ENCODE results near the gene USP1. TPM values are rescaled to one million over a fixed set of nuclear protein-coding genes. Genes with fewer than 3 reads are reported as not detected.

USP1 gene
- total and polyA plus RNA-seq, 2 donors (not counting 3 experiments of a cell fraction or from before 2014, with no cell fraction given) = 7.0 to 38.4 TPM

- no peaks in the 10 kb centered on the region for H3K9me3 ChIP-seq (replicated peaks; ENCODE audit: control insufficient read depth, insufficient read depth, low read length)
- peaks cover 0 to 7% of the 10 kb centered on the region in 2 experiments for H3K27me3 ChIP-seq (ENCODE audit: control insufficient read depth in 2 of 2, insufficient read depth in 2 of 2, low read length in 2 of 2)
- dilution Hi-C loops (cut with MboI; ENCODE audit: extremely low pct_ligation_motif_present, low sequenced_read_pairs) = no loop called here
- H3K9me1 ChIP-seq (replicated peaks; ENCODE audit: control insufficient read depth, extremely low read depth, insufficient read depth, low read length) = no peaks in the 10 kb centered on the region
- H3K4me3 ChIP-seq (replicated peaks in 1 of 3; ENCODE audit: insufficient read depth in 1 of 3, low read depth in 1 of 3, low read length in 3 of 3) = no peak overlapping the region
- no peak for DNase-seq (ENCODE audit: low read depth, low spot score)
- H3K9ac ChIP-seq (replicated peaks; ENCODE audit: extremely low read depth, insufficient read depth, low read length) = no peak overlapping the region
- FAIRE-seq = no peak
- intact Hi-C loops (cut with micrococcal nuclease) = no loop called here
- H4K20me1 ChIP-seq (replicated peaks; ENCODE audit: control insufficient read depth, extremely low read depth, insufficient read depth, low read length) = no peaks in the 10 kb centered on the region
- TF ChIP-seq, protein P1, sequence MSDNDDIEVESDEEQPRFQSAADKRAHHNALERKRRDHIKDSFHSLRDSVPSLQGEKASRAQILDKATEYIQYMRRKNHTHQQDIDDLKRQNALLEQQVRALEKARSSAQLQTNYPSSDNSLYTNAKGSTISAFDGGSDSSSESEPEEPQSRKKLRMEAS (IDR thresholded peaks at IDR 0.05; ENCODE audit: insufficient read depth, insufficient read length) = no peak
- TF ChIP-seq GATA2 (IDR thresholded peaks at IDR 0.05; ENCODE audit: insufficient read depth, insufficient read length, low read depth, low read length) = no peak
- ChIA-PET POLR2A (no interaction called here), CTCF (no interaction called here)
- no peak overlapping the region for H3K4me2 ChIP-seq (ENCODE audit: insufficient read depth, low read length)
- BruUV-seq (replicated peaks) = no TSS peak
- no peaks in the 10 kb centered on the region for H3K79me2 ChIP-seq (ENCODE audit: control insufficient read depth, insufficient read depth, low read length)
- H2AFZ ChIP-seq (ENCODE audit: low read depth, low read length) = no peak overlapping the region
- H3K27ac ChIP-seq (ENCODE audit: insufficient read depth, low read depth, low read length) = no peak overlapping the region
- H3K36me3 ChIP-seq (ENCODE audit: control insufficient read depth in 2 of 2, extremely low read depth in 1 of 2, insufficient read depth in 2 of 2, low read length in 2 of 2) = no peaks in the 10 kb centered on the region
- H3K4me1 ChIP-seq (ENCODE audit: control insufficient read depth, extremely low read depth, insufficient read depth, low read length) = peaks cover 2% of the 10 kb centered on the region
Observed at GRCh38 chr1:62429581-62429980, 7.3 kb upstream of the USP1 start.

DNA sequence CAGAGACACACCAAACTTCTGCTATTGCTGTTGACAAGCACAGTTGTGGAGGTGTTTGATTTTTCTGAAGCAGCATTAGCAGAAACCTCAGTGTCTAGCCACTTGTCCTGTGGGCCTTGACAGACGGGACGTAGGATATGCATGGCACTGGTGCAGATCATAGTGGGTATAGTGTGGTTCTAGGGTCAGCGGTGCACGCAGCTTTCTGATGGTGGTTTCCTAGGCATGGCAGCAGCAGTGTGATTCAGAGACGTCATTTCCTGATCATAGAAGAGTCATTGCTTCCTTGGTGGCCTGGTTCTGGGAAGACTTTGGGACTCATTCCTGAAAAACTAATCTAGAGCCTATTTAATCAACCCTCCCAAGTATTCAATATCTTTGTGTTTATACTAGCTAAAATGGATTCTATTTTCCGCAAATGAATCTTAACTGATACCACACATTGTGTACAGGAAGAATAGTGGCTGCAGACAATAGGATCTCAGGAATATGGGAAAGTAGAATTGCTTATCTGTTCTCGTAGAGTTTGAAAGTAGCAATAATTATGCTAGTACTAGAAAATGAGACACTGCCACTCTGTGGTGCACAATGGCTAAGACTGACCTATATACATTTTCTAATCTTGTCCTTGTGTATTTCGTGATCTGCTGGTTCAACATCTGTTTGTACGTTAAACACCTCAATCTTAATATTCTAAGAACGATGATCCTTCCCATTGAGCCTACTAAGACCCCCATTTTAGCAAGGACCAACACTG is 2.8 kb upstream of the USP1 start:
- H3K4me2 ChIP-seq (ENCODE audit: insufficient read depth, low read length) = no peak overlapping the region
- BruUV-seq (replicated peaks) = no TSS peak
- H3K27ac ChIP-seq (ENCODE audit: insufficient read depth, low read depth, low read length) = no peak overlapping the region
- H3K9ac ChIP-seq (replicated peaks; ENCODE audit: extremely low read depth, insufficient read depth, low read length) = no peak overlapping the region
- H4K20me1 ChIP-seq (replicated peaks; ENCODE audit: control insufficient read depth, extremely low read depth, insufficient read depth, low read length) = no peaks in the 10 kb centered on the region
- no peaks in the 10 kb centered on the region for H3K9me3 ChIP-seq (replicated peaks; ENCODE audit: control insufficient read depth, insufficient read depth, low read length)
- no peaks in the 10 kb centered on the region for H3K9me1 ChIP-seq (replicated peaks; ENCODE audit: control insufficient read depth, extremely low read depth, insufficient read depth, low read length)
- POLR2A ChIA-PET = no interaction called here
- no peak overlapping the region for H2AFZ ChIP-seq (ENCODE audit: low read depth, low read length)
- DNase-seq (ENCODE audit: low read depth, low spot score) (no peak), FAIRE-seq (no peak)
- no peak overlapping the region for H3K4me3 ChIP-seq (replicated peaks in 1 of 3; ENCODE audit: insufficient read depth in 1 of 3, low read depth in 1 of 3, low read length in 3 of 3)
- H3K4me1 ChIP-seq (ENCODE audit: control insufficient read depth, extremely low read depth, insufficient read depth, low read length) = peaks cover 10% of the 10 kb centered on the region
- peaks cover 21% of the 10 kb centered on the region for H3K79me2 ChIP-seq (ENCODE audit: control insufficient read depth, insufficient read depth, low read length)
- H3K27me3 ChIP-seq (ENCODE audit: control insufficient read depth in 2 of 2, insufficient read depth in 2 of 2, low read length in 2 of 2) = peaks cover 0 to 7% of the 10 kb centered on the region in 2 experiments
- CTCF ChIA-PET = no interaction called here
- no peaks in the 10 kb centered on the region for H3K36me3 ChIP-seq (ENCODE audit: control insufficient read depth in 2 of 2, extremely low read depth in 1 of 2, insufficient read depth in 2 of 2, low read length in 2 of 2)
- intact Hi-C loops (cut with micrococcal nuclease) = no loop called here
- TF ChIP-seq FOS (IDR thresholded peaks at IDR 0.05; ENCODE audit: borderline replicate concordance, insufficient read depth, low read length) (no peak), JUN (IDR thresholded peaks at IDR 0.05; ENCODE audit: borderline replicate concordance, insufficient read depth, insufficient read length, low read depth) (no peak)
- dilution Hi-C loops (cut with MboI; ENCODE audit: extremely low pct_ligation_motif_present, low sequenced_read_pairs) = no loop called here
